OCI-LY7 (cell line): ENCODE data around the gene HOXA4.

Experiments
- CTCF ChIP-seq: fragments of 200-600 bp; sonication (generic); conservative IDR thresholded peaks from 2 replicates; pipeline ENCODE4 v1.5.1; 2014; ENCODE audit warnings: mild to moderate bottlenecking, antibody characterized with exemption, low read length, moderate library complexity, mixed read lengths
- EZH2phosphoT487 ChIP-seq: fragments of 200-600 bp; sonication (generic); IDR thresholded peaks from 2 replicates; pipeline ENCODE4 v1.6.1; 2018; ENCODE audit warnings: low read depth, borderline replicate concordance, mild to moderate bottlenecking, mixed run types, antibody characterized with exemption, low read length, moderate library complexity, mixed read lengths

- TF ChIP-seq CTCF, result no peak
- TF ChIP-seq EZH2phosphoT487, result no peak
Measured at GRCh38 chr7:27137640-27138315, 7.2 kb upstream of the HOXA4 start.
